OCI-M2 (cell line): ENCODE measurements around the gene KIDINS220.

ENCODE experiments used
- DNase-seq: peaks from one replicate; lab custom pipeline; 2025; ENCODE audit not compliant: unreplicated experiment; lab: John Stamatoyannopoulos, UW

Gene KIDINS220

GRCh38 chr2:8805278-8806210 is 31.9 kb downstream of the KIDINS220 start:
- DNase-seq = no peak

- no peak for DNase-seq
Observed at GRCh38 chr2:8803658-8804379, 33.6 kb downstream of the KIDINS220 start.

GRCh38 chr2:8802741-8803140 is 34.7 kb downstream of the KIDINS220 start:
- no peak for DNase-seq

GRCh38 chr2:8800821-8801220 is 36.6 kb downstream of the KIDINS220 start:
- DNase-seq = no peak

GRCh38 chr2:8800218-8800617 is 37.2 kb downstream of the KIDINS220 start:
- DNase-seq = no peak

- no peak for DNase-seq
Observed at GRCh38 chr2:8799004-8799403, 38.4 kb downstream of the KIDINS220 start.

GRCh38 chr2:8798393-8798792 is 39.0 kb downstream of the KIDINS220 start:
- no peak for DNase-seq

GRCh38 chr2:8797682-8798081 is 39.7 kb downstream of the KIDINS220 start:
- no peak for DNase-seq

GRCh38 chr2:8796878-8797550 is 40.4 kb downstream of the KIDINS220 start:
- DNase-seq = no peak

- no peak for DNase-seq
Observed at GRCh38 chr2:8796315-8796848, 41.0 kb downstream of the KIDINS220 start.

GRCh38 chr2:8794923-8795825 is 42.2 kb downstream of the KIDINS220 start:
- no peak for DNase-seq

- DNase-seq = no peak
Observed at GRCh38 chr2:8790739-8791162, 46.7 kb downstream of the KIDINS220 start.

- no peak for DNase-seq
Observed at GRCh38 chr2:8786463-8786862, 51.0 kb downstream of the KIDINS220 start.

- DNase-seq = no peak
Observed at GRCh38 chr2:8779795-8780671, 57.4 kb downstream of the KIDINS220 start.

- no peak for DNase-seq
Observed at GRCh38 chr2:8774371-8774770, 63.0 kb downstream of the KIDINS220 start.

- no peak for DNase-seq
Observed at GRCh38 chr2:8767324-8767723, 70.1 kb downstream of the KIDINS220 start.

GRCh38 chr2:8761529-8762164 is 75.8 kb downstream of the KIDINS220 start:
- no peak for DNase-seq

GRCh38 chr2:8756716-8757115 is 80.7 kb downstream of the KIDINS220 start:
- DNase-seq = no peak

- DNase-seq = no peak
Observed at GRCh38 chr2:8756230-8756629, 81.2 kb downstream of the KIDINS220 start.
